CD4-positive, alpha-beta T cell treated with Interleukin-6 at 100 ng/mL for 8 hours (primary cell): Measurements from ENCODE around the gene P2RY1.
"Not testable (repeated sequence)": the region's sequence is repeated elsewhere in the genome, so short reads cannot be mapped to it uniquely, and the experiment has no call there.

Experiments used
- DNase-seq: peaks from one replicate; pipeline ENCODE4 v3.0.0-alpha.2; 2020; ENCODE audit warnings: mixed read lengths, low spot score

P2RY1 gene

DNA sequence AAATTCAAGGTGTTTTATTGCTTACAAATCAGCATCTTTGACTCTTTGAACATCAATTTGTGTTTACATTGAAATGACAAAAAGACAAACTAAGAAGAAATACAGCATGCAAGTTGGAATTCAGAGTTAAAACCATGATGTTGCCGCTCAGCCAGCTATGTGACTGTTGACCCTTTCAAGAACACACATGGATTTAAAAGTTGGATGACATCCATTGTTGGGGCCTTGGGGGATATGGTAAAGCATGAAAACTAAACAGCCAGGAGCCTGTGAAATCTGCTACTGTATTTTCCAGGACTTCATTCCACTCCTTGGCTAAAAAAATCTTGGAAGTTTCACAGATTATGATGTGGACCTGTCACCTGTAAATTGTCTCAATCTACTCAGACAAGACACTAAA lies 4.6 kb downstream of the P2RY1 start:
- no peak for DNase-seq

DNA sequence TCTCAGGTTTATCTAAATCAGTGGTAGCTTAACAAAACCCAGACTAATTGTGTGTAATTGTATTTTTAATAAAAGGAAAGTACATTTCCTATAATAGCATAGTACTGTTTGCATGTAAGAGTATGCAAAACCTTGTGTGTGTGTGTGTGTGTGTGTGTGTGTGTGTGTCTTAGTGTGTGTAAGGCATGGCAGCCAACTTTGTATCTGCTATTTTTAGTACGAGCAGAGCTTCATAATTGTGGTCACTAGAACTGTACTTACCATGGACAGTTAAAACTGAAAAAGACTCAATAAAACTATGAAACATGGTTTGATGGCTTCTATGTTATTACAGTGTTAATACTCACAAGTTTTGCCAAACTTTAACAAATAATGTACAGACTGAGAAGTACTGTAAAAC lies 6.2 kb downstream of the P2RY1 start:
- DNase-seq, result no peak

DNA sequence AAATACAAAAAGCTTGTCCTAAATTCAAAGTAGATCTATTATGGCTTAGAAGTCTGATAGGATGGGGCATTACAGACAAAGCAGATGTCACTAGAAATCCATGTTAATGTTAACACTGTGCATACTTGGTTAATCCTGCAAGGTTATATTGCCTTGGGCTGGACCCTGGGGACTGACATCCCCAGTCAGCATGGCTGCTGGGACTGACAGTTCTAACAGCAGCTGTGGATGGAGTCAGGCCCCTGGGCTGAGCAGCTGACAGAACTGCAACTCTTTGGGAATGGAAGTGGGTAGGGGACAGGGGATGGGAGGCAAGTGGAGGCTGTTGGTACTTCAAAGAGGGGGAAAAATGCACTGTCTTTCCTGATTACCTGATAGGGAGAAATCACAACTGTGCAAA lies 7.5 kb downstream of the P2RY1 start:
- DNase-seq, result no peak

DNA sequence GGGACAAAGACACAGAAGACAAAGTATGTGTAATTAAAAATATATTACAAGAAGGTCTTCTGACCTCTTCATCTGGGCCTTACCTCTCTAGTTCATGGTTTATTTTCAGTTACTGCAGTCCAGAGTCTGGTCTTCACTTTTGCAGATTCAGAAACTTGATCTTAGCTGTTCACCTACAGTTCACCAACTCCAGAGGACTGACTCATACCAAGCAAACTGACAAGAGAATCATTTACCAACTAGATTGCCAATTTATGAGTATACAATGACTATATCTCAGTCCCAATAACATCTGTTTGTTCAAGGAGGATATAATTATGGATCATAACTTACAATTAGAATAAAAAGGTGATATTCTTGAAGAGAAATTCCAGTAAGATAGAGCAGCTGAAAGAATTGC lies 9.0 kb downstream of the P2RY1 start:
- no peak for DNase-seq

DNA sequence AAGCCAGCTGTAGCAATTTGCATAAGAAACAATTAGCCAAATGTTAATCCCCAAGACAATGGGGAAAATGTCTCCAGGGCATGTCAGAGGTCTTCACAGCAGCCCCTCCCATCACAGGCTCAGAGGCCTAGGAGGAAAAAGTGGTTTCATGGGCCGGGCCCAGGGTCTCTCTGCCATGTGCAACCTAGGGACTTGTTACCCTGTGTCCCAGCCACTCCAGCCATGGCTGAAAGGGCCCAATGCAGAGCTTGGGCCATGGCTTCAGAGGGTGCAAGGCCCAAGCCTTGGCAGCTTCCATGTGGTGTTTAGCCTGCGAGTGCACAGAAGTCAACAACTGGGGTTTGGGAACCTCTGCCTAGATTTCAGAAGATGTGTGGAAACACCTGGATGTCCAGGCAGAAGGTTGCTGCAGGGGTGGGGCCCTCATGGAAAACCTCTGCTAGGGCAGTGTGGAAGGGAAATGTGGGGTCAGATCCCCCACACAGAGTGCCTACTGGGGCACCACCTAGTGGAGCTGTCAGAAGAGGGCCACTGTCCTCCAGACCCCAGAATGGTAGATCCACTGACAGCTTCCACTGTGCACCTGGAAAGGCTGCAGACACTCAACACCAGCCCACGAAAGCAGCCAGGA lies 11.8 kb downstream of the P2RY1 start:
- not testable (repeated sequence) for DNase-seq

DNA sequence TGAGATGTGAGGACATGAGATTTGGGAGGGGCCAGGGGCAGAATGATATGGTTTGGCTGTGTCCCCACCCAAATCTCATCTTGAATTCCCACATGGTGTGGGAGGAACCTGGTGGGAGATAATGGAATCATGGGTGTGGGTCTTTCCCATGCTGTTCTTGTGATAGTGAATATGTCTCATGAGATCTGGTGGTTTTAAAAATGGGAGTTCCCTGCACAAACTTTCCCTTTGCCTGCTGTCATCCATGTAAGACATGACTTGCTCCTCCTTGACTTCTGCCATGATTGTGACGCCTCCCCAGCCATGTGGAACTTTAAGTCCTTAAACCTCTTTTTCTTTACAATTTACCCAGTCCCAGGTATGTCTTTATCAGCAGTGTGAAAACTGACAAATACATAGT lies 12.7 kb downstream of the P2RY1 start:
- not testable (repeated sequence) for DNase-seq

DNA sequence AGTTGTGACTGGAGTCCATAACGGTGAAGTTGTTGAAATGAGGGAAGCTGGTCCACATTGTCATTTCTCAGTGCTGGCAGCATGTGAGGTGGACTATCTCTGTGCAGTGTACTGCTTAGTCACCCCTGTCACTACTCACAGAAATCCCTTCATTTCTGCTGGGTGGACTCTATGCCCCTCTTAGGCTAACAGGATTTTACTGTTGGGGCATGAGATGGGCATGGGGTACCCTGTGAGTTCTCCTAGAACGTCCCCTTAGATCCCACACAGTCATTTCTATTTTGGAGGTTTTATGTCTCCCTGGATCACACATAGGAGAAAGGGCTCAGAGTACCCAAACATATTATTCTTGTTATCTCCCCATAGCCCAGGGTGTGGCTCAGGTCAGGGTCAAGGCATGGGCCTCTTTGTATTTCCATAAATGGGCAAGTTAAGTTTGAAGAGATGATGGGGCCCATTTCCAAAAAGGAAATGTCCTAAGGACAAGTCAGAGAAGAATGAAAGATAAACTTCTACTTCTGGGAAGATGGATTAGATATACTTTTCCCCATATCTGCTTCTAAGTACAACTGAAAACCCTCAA lies 15.2 kb downstream of the P2RY1 start:
- no peak for DNase-seq

DNA sequence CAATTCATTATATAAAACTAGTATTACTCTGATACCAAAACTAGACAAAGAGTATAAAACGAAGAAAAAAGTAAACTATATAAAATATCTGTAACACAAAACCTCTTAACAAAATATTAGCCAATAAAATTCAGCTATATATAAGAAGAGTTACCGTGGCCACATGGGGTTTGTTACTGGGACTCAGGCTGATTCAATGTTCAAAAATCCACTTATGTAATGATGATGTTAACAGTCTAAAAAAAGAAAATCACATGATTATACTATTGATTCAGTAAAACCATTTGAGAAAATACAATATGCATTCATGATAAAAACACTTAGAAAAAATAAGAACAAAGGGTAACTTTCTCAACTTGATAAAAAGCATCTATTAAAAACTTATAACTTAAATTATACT lies 18.3 kb downstream of the P2RY1 start:
- no peak for DNase-seq

DNA sequence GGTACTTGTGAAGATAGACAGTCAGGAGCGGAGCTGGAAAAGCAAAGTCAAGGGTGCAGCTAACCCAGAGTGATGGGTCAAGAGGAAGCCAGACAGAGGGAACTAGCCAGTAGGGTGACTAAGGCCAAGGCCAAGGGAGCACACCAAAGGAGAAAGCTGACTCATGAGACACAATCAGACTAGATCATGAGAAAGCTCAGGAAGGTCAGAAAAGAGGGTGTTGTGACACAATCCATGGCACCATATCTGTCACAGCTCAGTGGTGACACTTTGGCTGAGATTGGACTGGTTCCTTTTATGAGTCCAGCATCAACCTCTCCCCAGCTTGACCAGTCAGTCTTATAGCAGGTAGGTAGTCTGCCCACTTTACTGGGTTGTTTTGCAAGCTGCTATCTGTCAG lies 22.2 kb downstream of the P2RY1 start:
- DNase-seq, result no peak

DNA sequence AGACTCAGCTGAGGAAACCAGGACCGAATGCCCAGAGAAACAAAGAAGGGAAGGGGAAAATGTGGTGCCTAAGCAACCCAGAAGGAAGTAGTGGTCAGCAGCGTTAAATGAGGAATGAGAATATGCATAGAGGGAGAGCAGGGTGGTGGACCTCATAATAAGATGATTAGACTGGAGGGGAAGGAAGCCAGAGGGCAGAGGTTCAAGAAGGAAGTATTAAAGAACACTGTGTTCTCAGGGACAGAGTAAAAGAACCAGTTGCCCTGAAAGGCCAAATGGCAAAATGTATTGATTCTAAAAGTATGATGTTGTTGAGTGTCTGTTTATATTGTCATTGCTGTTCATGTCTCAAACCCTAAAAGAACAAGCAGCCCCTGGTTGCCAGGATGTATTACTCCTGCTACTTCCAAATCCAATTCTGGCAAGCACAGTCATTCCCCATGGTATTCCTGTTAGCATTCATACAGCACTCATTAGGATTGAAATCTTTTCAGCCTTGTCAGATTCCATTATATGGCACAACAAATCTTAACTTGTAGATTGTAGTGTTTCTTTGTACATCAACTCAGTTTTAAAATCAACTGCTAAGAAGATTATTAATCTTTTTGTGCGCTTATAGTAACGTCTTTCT lies 23.4 kb downstream of the P2RY1 start:
- no peak for DNase-seq

DNA sequence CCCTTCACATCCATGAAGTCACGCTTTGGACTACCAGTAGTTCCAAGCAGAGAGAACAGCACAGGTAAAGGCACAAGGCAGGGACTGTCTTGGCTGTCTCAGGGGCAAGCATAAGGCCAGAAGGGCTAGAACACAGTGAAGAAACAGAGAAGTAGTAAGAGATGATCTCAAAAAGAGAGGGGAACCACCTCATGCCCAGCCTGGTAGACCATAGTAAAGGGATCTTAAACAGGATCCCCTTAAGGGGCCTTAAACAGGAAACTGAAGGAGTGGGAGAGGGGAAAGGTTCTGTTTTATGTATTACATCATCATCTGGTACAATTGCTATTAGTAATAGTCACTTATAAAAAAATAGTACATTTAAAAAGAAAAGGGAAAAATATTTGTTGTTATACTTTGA lies 25.8 kb downstream of the P2RY1 start:
- no peak for DNase-seq

DNA sequence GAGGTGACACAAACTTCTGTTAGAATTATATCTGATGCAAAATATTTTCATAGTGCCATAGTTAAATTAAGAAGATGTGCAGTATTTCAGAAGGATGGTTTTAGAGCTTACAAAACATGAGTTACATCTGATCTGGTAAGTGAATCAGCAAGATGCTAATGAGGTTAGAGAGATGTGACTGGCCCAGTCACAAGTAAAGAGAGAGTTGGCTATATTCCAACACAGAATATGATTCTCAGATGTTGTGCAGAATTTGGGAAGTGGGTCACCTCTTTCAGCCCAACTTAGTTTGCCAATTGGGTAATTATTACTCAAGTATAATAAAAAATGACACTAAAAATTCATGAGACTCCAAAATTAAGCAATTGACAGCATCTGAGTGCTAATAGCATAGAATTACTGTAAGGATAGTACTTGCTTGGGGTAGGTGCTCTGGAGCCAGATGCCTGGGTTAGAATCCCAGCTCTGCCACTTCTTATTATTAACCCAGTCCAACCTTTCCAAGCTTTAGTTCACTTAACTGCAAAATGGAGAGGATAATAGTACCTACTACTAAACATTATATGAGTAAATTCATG lies 30.8 kb downstream of the P2RY1 start:
- DNase-seq, result no peak

DNA sequence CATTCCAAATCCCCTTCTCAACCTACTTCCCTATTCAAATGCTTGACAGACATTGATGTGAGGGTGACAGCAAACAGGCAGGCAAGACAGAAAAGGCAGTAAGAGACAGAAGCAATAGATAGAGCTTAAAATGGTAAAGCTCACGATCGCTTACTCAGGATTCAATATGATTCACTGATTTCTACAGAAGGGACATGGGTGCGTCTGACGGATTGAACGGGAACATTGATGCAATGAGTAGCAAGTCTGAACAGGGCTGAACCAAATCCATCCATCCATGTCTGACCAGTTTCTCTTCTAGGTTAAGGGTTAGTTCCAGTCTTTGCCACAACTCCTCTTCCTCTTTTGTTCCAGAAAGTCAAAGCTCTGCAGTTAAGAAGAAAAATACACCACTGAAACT lies 35.1 kb downstream of the P2RY1 start:
- DNase-seq, result no peak

DNA sequence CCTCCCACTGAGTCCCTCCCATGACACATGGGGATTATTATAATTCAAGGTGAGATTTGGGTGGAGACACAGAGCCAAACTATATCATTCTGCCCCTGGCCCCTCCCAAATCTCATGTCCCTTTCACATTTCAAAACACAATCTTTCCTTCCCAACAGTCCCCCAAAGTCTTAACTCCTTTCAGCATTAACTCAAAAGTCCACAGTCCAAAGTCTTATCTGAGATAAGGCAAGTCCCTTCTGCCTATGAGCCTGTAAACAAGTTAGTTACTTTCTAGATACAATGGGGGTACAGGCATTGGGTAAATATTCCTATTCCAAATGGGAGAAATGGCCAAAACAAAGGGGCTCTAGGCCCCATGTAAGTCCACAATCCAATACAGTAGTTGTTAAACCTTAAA lies 38.4 kb downstream of the P2RY1 start:
- not testable (repeated sequence) for DNase-seq

DNA sequence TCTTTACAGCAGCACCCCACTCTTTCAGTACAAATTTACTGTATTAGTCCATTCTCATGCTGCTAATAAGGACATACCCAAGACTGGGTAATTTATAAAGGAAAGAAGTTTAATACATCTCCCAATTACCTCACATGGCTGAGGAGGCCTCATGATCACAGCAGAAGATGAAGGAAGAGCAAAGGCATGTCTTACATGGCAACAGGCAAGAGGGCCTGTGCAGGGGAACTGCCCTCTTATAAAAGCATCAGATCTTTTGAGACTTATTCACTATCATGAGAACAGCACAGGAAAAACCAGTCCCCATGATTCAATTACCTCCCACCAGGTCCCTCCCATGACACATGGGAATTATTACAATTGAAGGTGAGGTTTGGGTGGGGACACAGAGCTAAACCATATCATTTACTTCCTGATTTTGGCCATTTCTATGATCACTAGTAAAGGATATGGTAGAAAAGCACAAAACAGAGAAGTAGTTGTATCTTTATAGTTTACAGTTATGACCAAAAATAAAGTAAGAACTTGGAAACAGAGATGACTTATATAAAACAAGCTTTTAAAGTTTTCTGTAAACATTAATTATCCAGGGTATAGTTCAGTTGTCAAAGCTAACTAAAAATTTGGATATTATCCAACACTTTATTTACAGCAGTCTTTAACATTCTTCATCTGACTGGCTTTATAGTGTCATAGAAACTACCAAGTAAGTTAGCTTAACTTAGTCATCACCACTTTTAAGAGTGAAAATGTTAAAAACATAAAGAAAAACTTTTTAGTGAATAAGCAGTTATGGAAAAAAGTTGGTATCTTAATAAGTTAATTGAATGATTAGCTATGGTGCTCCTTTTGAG lies 40.2 kb downstream of the P2RY1 start:
- DNase-seq, result no peak

DNA sequence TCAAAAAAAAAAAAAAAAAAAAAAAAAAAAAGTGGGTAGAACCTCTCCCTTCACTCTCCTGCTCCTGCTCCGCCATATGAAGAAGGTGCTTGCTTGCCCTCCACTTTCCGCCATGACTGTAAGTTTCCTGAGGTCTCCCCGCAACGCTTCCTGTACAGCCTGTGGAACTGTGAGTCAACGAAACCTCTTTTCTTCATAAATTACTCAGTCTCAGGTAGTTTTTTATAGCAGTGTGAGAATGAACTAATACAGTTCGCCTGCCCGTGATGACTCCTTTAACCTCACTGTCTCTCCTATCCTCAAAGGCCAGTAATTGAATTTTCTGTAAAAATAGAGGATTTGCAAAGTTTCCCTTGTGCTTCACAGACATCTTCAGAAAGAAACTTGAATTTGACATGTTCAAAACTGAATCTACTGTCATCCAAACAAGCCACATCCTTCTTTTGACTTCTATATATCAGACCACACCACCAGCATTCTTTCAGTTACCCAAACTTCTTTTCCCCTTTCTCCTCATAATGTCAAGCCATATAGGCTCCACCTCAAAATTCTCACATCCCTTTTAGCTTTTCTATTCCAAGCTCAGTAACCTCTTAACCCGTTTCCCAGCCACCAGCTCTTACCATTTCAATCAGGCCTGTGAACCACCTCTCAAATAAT lies 44.3 kb downstream of the P2RY1 start:
- no peak for DNase-seq

DNA sequence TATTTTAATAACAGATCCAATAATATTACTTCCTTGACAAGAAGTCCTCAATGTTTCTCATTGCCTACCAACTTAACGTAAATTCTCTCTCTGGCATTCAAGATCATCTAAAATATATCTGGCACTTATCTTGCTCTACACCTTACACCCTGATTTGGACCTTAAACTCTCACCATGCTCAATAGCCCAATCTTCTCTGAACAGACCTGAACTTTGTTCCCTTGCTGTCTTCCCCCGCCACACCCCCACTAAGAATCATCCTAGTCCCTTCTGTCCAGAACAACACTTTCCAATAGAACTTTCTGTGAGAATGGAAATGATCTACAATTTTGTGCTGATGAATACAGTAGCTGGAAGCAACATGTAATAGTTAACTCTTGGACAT lies 44.9 kb downstream of the P2RY1 start:
- DNase-seq, result no peak

DNA sequence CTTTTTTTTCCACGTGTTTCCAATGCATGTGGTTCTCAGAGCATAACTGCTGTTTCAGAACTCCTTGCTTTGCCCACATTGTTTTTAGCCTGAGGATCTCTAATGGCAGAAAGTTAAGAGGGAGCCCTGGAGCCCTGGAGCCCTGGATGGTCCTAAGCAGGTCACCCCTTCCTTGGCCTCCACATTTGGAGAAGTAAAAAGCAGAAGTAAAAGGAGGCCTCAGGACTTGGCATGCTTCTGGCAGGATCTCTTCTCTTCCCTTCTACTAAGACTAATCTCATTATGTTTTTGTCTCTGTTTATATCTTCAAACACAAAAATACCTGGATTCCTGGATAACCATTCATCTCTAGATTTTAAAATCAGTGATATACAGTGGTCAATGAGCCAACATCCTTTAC lies 50.1 kb downstream of the P2RY1 start:
- DNase-seq, result no peak
